SU-DHL-6 (cell line): ENCODE measurements around the gene MESP2.

ENCODE experiments used
- H2AFZ ChIP-seq: fragments of 200-600 bp; sonication (generic); 2 replicates; pipeline ENCODE4 v1.6.1; 2014; ENCODE audit warnings: low read depth, mild to moderate bottlenecking, moderate library complexity, mixed read lengths, antibody characterized with exemption, low read length; ENCODE audit not compliant: severe bottlenecking
- H3F3A ChIP-seq: fragments of 200-600 bp; shearing (Covaris generic); 2 replicates; pipeline ENCODE4 v1.6.0; 2016; ENCODE audit warnings: antibody characterized with exemption, mild to moderate bottlenecking; ENCODE audit not compliant: insufficient read depth
- H3K27ac ChIP-seq: fragments of 200-600 bp; sonication (generic); 2 replicates; pipeline ENCODE4 v1.5.1; 2016; ENCODE audit warnings: low read depth, mild to moderate bottlenecking, low read length, moderate library complexity, mixed read lengths
- H3K27me3 ChIP-seq: fragments of 200-600 bp; sonication (generic), shearing (Covaris generic); 2 replicates; pipeline ENCODE4 v1.6.0; 2014; ENCODE audit warnings: mild to moderate bottlenecking, low read length
- H3K36me3 ChIP-seq: fragments of 200-600 bp; sonication (generic); 2 replicates; pipeline ENCODE4 v1.6.1; 2014; ENCODE audit warnings: mild to moderate bottlenecking, low read length, mixed read lengths
- H3K4me2 ChIP-seq: fragments of 300-600, 200-600 bp; shearing (Covaris generic), sonication (generic); 2 replicates; pipeline ENCODE4 v1.6.0; 2014; ENCODE audit warnings: low read length, low read depth, mild to moderate bottlenecking; ENCODE audit not compliant: poor library complexity, severe bottlenecking
- H3K4me3 ChIP-seq: fragments of 200-600 bp; sonication (generic); 2 replicates; pipeline ENCODE4 v1.5.1; 2014; ENCODE audit warnings: antibody characterized with exemption, low read length, mild to moderate bottlenecking, mixed read lengths; ENCODE audit not compliant: insufficient read depth, poor library complexity, severe bottlenecking
- H3K79me2 ChIP-seq: fragments of 200-600 bp; sonication (generic); 2 replicates; pipeline ENCODE4 v1.6.1; 2014; ENCODE audit warnings: mild to moderate bottlenecking, low read length, moderate library complexity; ENCODE audit not compliant: insufficient read depth
- H3K9ac ChIP-seq: fragments of 200-600 bp; sonication (generic); 2 replicates; pipeline ENCODE4 v1.7.0; 2014; ENCODE audit warnings: mild to moderate bottlenecking, low read length
- H3K9me2 ChIP-seq: fragments of 200-600 bp; sonication (generic); replicated peaks from 2 replicates; pipeline ENCODE4 v1.6.1; 2014; ENCODE audit warnings: low read length; ENCODE audit not compliant: insufficient read depth
- H3K9me3 ChIP-seq: fragments of 200-600 bp; sonication (generic); 2 replicates; pipeline ENCODE4 v1.6.1; 2014; ENCODE audit warnings: low read length, mixed read lengths; ENCODE audit not compliant: insufficient read depth
- H4K20me1 ChIP-seq: fragments of 200-600 bp; sonication (generic); 2 replicates; pipeline ENCODE4 v1.6.1; 2014; ENCODE audit warnings: low read depth, mild to moderate bottlenecking, antibody characterized with exemption, low read length, moderate library complexity, mixed read lengths
- CTCF ChIP-seq: fragments of 200-600 bp; sonication (generic); IDR thresholded peaks from one replicate; pipeline ENCODE4 v1.5.1; 2017; ENCODE audit warnings: antibody characterized with exemption, mild to moderate bottlenecking, low read length, moderate library complexity; ENCODE audit not compliant: insufficient read depth, poor library complexity, severe bottlenecking
- EZH2phosphoT487 ChIP-seq: fragments of 200-600 bp; sonication (generic), shearing (Covaris generic); conservative IDR thresholded peaks from 2 replicates; pipeline ENCODE4 v1.6.1; 2018; ENCODE audit warnings: mild to moderate bottlenecking, antibody characterized with exemption, low read length, moderate library complexity, mixed read lengths

MESP2 gene

GRCh38 chr15:89814112-89814742 lies 38.1 kb downstream of the MESP2 start:
- Histone ChIP-seq H2AFZ (no peak overlapping the region), H3F3A (no peaks in the 10 kb centered on the region), H3K4me3 (no peak overlapping the region), H3K9me2 (no peaks in the 10 kb centered on the region), H3K9ac (no peak overlapping the region), H3K27ac (no peak overlapping the region), H4K20me1 (no peaks in the 10 kb centered on the region), H3K4me2 (no peak overlapping the region), H3K36me3 (no peaks in the 10 kb centered on the region), H3K9me3 (no peaks in the 10 kb centered on the region), H3K79me2 (no peaks in the 10 kb centered on the region), H3K27me3 (no peaks in the 10 kb centered on the region)
- no peak for TF ChIP-seq CTCF
- no peak for TF ChIP-seq EZH2phosphoT487

GRCh38 chr15:89815769-89816168 lies 39.6 kb downstream of the MESP2 start:
- H3F3A ChIP-seq, result no peaks in the 10 kb centered on the region

GRCh38 chr15:89817701-89818280 lies 41.7 kb downstream of the MESP2 start:
- Histone ChIP-seq H3K9ac (no peak overlapping the region), H3K4me3 (no peak overlapping the region), H2AFZ (no peak overlapping the region), H4K20me1 (no peaks in the 10 kb centered on the region), H3K36me3 (no peaks in the 10 kb centered on the region), H3K79me2 (no peaks in the 10 kb centered on the region), H3K27ac (no peak overlapping the region), H3F3A (no peaks in the 10 kb centered on the region), H3K4me2 (no peak overlapping the region), H3K9me2 (no peaks in the 10 kb centered on the region), H3K27me3 (no peaks in the 10 kb centered on the region), H3K9me3 (no peaks in the 10 kb centered on the region)
- no peak for TF ChIP-seq CTCF
- TF ChIP-seq EZH2phosphoT487, result no peak

More at GRCh38 chr15:89815769-89816168, 39.6 kb downstream of the MESP2 start:
- H3K9ac ChIP-seq, result no peak overlapping the region
- H4K20me1 ChIP-seq, result no peaks in the 10 kb centered on the region
- no peak overlapping the region for H3K4me3 ChIP-seq
- no peaks in the 10 kb centered on the region for H3K36me3 ChIP-seq
- H3K27me3 ChIP-seq, result no peaks in the 10 kb centered on the region
- no peak overlapping the region for H2AFZ ChIP-seq
- no peak overlapping the region for H3K4me2 ChIP-seq
- no peaks in the 10 kb centered on the region for H3K9me2 ChIP-seq
- no peaks in the 10 kb centered on the region for H3K9me3 ChIP-seq
- H3K79me2 ChIP-seq, result no peaks in the 10 kb centered on the region
- H3K27ac ChIP-seq, result no peak overlapping the region
- TF ChIP-seq EZH2phosphoT487 (no peak), CTCF (no peak)
